BLaER1 treated with 17β-estradiol and CSF1 and Interleukin-3, amounts not matched to agents 10 nM and 100 nM (cell line): Measurements from ENCODE around the gene AMN.

Experiments used
- H3K27ac ChIP-seq, 11 experiments: shearing (Covaris generic); formaldehyde crosslinking; 2 replicates each; pipeline ENCODE4 v1.8.1; 2022
- H3K27me3 ChIP-seq, 11 experiments: shearing (Covaris generic); formaldehyde crosslinking; 2 replicates each; pipeline ENCODE4 v1.8.1; 2022
- H3K36me3 ChIP-seq, 11 experiments: shearing (Covaris generic); formaldehyde crosslinking; 2 replicates each; pipeline ENCODE4 v1.8.1; 2022
- H3K4me1 ChIP-seq, 10 experiments: shearing (Covaris generic); formaldehyde crosslinking; 2 replicates each; pipeline ENCODE4 v1.8.1; 2022
- H3K4me2 ChIP-seq, 11 experiments: shearing (Covaris generic); formaldehyde crosslinking; 2 replicates each; pipeline ENCODE4 v1.8.1; 2022
- H3K4me3 ChIP-seq, 10 experiments: shearing (Covaris generic); formaldehyde crosslinking; 2 replicates each; pipeline ENCODE4 v1.8.1; 2022
- H3K9ac ChIP-seq, 11 experiments: shearing (Covaris generic); formaldehyde crosslinking; 2 replicates each; pipeline ENCODE4 v1.8.1; 2022
- H3K9me3 ChIP-seq, 11 experiments: shearing (Covaris generic); formaldehyde crosslinking; replicated peaks in 1 of 11; 2 replicates each; pipeline ENCODE4 v1.8.1; 2022
- H4K20me1 ChIP-seq, 11 experiments: shearing (Covaris generic); formaldehyde crosslinking; 2 replicates each; pipeline ENCODE4 v1.8.1; 2022
- Cebpa-rat ChIP-seq, 11 experiments: shearing (Covaris generic); IDR thresholded peaks; 2 replicates each; pipeline ENCODE4 v1.8.1; 2022

Gene AMN

DNA sequence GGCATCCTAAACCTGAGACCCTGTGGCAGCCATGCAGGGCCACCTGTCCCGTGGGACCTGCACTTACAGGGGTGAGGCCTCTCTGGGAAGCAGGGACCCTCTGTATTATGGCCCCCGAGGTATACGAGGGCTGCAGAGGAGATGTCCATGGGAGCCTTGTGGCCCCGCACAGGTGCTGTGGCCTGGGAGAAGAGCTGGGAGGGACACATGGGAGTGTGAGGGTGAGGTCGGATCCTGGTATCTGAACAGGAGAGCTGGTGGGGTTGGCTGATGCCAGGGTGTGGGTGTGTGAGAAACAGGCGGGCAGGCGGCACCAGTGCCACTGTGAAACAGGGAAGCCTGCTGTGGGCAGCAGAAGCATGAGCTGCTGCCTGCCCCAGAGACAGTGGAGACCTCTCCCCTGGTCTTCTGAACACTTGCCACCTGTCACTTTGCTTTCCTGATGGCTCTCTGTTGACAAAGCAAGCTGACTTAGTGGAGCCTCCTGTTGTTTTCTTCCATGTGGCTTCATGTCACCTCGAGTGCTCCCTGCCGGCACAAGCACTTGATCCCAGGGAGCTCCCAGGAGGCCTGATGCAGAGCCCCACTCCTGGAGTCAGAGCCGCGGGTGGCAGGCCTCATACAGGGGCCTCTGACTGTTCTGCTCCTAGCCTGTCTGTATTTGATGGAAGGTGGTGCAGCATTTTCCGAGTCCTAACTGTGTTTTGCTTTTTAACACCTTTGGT lies 19.8 kb upstream of the AMN start:
- no peak for TF ChIP-seq Cebpa-rat (IDR thresholded peaks at IDR 0.05)
- Histone ChIP-seq H3K4me3 (no peak overlapping the region), H3K9me3 (no peaks in the 10 kb centered on the region; a peak in 1 of 22 replicates), H3K36me3 (peaks cover 42 to 94% (median 72%) of the 10 kb centered on the region in 11 experiments), H3K27me3 (no peaks in the 10 kb centered on the region), H4K20me1 (peaks cover 17 to 76% (median 36%) of the 10 kb centered on the region in 11 experiments; a peak in 20 of 22 replicates), H3K4me2 (peak overlapping the region in 8 of 11 experiments; percentile 44 to 67 (median 55); a peak in 7 of 22 replicates), H3K27ac (no peak overlapping the region), H3K4me1 (peaks cover 10 to 50% (median 45%) of the 10 kb centered on the region in 10 experiments), H3K9ac (peak overlapping the region in 2 of 11 experiments; percentile 38 to 50; a peak in 2 of 22 replicates)

- H3K9ac ChIP-seq, result no peak overlapping the region
- no peaks in the 10 kb centered on the region; a peak in 1 of 22 replicates for H3K9me3 ChIP-seq
- H4K20me1 ChIP-seq, result peaks cover 24 to 81% (median 43%) of the 10 kb centered on the region in 11 experiments; a peak in 21 of 22 replicates
- H3K4me1 ChIP-seq, result peaks cover 10 to 55% (median 50%) of the 10 kb centered on the region in 10 experiments
- no peak overlapping the region for H3K4me3 ChIP-seq
- no peak overlapping the region for H3K27ac ChIP-seq
- TF ChIP-seq Cebpa-rat (IDR thresholded peaks at IDR 0.05), result no peak
- no peak overlapping the region for H3K4me2 ChIP-seq
- no peaks in the 10 kb centered on the region for H3K27me3 ChIP-seq
- peaks cover 39 to 92% (median 66%) of the 10 kb centered on the region in 11 experiments for H3K36me3 ChIP-seq
Measured at GRCh38 chr14:102903248-102903888, 19.1 kb upstream of the AMN start.

GRCh38 chr14:102903889-102904512 lies 18.5 kb upstream of the AMN start:
- H3K27me3 ChIP-seq, result no peaks in the 10 kb centered on the region
- peaks cover 39 to 86% (median 60%) of the 10 kb centered on the region in 11 experiments for H3K36me3 ChIP-seq
- no peaks in the 10 kb centered on the region; a peak in 1 of 22 replicates for H3K9me3 ChIP-seq
- no peak for TF ChIP-seq Cebpa-rat (IDR thresholded peaks at IDR 0.05)
- no peak overlapping the region for H3K4me2 ChIP-seq
- peaks cover 10 to 55% (median 50%) of the 10 kb centered on the region in 10 experiments for H3K4me1 ChIP-seq
- H3K9ac ChIP-seq, result no peak overlapping the region
- no peak overlapping the region for H3K4me3 ChIP-seq
- H3K27ac ChIP-seq, result no peak overlapping the region
- H4K20me1 ChIP-seq, result peaks cover 30 to 83% (median 49%) of the 10 kb centered on the region in 11 experiments; a peak in 21 of 22 replicates

DNA sequence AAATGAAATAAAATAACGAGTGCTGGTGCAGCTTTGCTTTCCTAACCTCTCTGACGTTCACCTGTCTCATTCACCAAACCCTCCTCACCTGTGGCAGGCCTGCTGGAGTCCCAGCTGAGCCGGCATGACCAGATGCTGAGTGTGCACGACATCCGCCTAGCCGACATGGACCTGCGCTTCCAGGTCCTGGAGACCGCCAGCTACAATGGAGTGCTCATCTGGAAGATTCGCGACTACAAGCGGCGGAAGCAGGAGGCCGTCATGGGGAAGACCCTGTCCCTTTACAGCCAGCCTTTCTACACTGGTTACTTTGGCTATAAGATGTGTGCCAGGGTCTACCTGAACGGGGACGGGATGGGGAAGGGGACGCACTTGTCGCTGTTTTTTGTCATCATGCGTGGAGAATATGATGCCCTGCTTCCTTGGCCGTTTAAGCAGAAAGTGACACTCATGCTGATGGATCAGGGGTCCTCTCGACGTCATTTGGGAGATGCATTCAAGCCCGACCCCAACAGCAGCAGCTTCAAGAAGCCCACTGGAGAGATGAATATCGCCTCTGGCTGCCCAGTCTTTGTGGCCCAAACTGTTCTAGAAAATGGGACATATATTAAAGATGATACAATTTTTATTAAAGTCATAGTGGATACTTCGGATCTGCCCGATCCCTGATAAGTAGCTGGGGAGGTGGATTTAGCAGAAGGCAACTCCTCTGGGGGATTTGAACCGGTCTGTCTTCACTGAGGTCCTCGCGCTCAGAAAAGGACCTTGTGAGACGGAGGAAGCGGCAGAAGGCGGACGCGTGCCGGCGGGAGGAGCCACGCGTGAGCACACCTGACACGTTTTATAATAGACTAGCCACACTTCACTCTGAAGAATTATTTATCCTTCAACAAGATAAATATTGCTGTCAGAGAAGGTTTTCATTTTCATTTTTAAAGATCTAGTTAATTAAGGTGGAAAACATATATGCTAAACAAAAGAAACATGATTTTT lies 17.1 kb upstream of the AMN start:
- Histone ChIP-seq H3K4me3 (no peak overlapping the region), H3K9me3 (no peaks in the 10 kb centered on the region; a peak in 1 of 22 replicates), H3K4me1 (peaks cover 10 to 58% (median 52%) of the 10 kb centered on the region in 10 experiments), H3K36me3 (peaks cover 37 to 76% (median 50%) of the 10 kb centered on the region in 11 experiments), H3K4me2 (no peak overlapping the region), H3K27ac (no peak overlapping the region), H4K20me1 (peaks cover 39 to 86% (median 62%) of the 10 kb centered on the region in 11 experiments; a peak in 21 of 22 replicates), H3K9ac (no peak overlapping the region), H3K27me3 (no peaks in the 10 kb centered on the region)
- TF ChIP-seq Cebpa-rat (IDR thresholded peaks at IDR 0.05), result no peak

GRCh38 chr14:102906616-102907302 lies 15.7 kb upstream of the AMN start:
- no peak for TF ChIP-seq Cebpa-rat (IDR thresholded peaks at IDR 0.05)
- no peaks in the 10 kb centered on the region; a peak in 1 of 22 replicates for H3K9me3 ChIP-seq
- H3K4me3 ChIP-seq, result peak overlapping the region in 1 of 10 experiments; percentile 28; a peak in 2 of 20 replicates
- H4K20me1 ChIP-seq, result peaks cover 36 to 85% (median 54%) of the 10 kb centered on the region in 11 experiments; a peak in 21 of 22 replicates
- peak overlapping the region in 9 of 11 experiments; percentile 39 to 94 (median 91); a peak in 18 of 22 replicates for H3K4me2 ChIP-seq
- H3K27ac ChIP-seq, result no peak overlapping the region
- no peaks in the 10 kb centered on the region for H3K27me3 ChIP-seq
- H3K36me3 ChIP-seq, result peaks cover 37 to 77% (median 51%) of the 10 kb centered on the region in 11 experiments
- H3K9ac ChIP-seq, result peak overlapping the region in 2 of 11 experiments; percentile 3 to 44; a peak in 1 of 22 replicates
- H3K4me1 ChIP-seq, result peaks cover under 1 to 48% (median 39%) of the 10 kb centered on the region in 10 experiments

DNA sequence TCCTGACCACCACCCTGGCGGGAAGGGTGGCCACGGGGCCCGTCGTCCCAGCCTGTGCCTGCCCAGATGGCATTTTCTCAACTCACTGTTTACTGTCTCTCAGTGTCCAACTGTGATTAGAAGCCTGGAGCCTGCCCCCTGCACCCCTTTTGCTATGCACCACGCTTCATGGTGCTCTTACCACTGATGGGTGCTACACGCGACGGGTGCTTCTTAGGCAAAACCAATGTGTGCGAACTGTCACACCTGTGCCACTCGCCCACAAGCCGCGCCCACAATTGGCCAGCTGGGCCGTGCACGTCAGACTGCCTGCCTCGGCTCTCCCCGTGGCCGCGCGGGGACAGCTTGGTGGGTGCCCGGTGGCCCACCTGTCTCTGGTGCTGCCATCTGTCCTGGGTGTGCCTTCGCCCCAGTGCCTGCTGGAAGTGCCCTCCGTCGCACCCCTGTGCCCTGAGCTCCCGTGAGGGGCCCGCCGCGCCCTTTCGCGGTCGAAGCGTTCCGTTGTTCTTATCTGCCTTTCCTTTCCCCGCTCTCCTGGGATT lies 15.1 kb upstream of the AMN start:
- peak overlapping the region in 1 of 10 experiments; percentile 28; a peak in 2 of 20 replicates for H3K4me3 ChIP-seq
- no peak for TF ChIP-seq Cebpa-rat (IDR thresholded peaks at IDR 0.05)
- no peak overlapping the region; a peak in 1 of 22 replicates for H3K27ac ChIP-seq
- H3K36me3 ChIP-seq, result peaks cover 37 to 77% (median 48%) of the 10 kb centered on the region in 11 experiments
- H3K9me3 ChIP-seq, result no peaks in the 10 kb centered on the region; a peak in 1 of 22 replicates
- no peaks in the 10 kb centered on the region for H3K27me3 ChIP-seq
- peaks cover 36 to 78% (median 49%) of the 10 kb centered on the region in 11 experiments; a peak in 21 of 22 replicates for H4K20me1 ChIP-seq
- H3K4me2 ChIP-seq, result peak overlapping the region in 9 of 11 experiments; percentile 39 to 94 (median 91); a peak in 18 of 22 replicates
- H3K4me1 ChIP-seq, result peaks cover 0 to 41% (median 33%) of the 10 kb centered on the region in 10 experiments; a peak in 16 of 20 replicates
- H3K9ac ChIP-seq, result peak overlapping the region in 2 of 11 experiments; percentile 3 to 44; a peak in 2 of 22 replicates
